Measurements from ENCODE around the gene ANKRD31. TPM values are rescaled to one million over a fixed set of nuclear protein-coding genes. Genes with fewer than 3 reads are reported as not detected.
"Not testable (repeated sequence)": the region's sequence is repeated elsewhere in the genome, so short reads cannot be mapped to it uniquely, and the experiment has no call there.

ANKRD31 gene
- polyA plus RNA-seq, 2 of the 4 experiments (the other 2 are of a cell fraction), result 0.15 to 0.49 TPM

GRCh38 chr5:75225506-75225905 is 11.2 kb downstream of the ANKRD31 start:
- POLR2A ChIA-PET, result no interaction called here
- no peak overlapping the region for H3K4me2 ChIP-seq
- CTCF ChIA-PET, result interaction anchor here (1.4 to 3.7 kb wide), 2 partner anchors 11 to 175 kb away, joined by 4 to 17 read pairs; partner anchors contain the start of gene ANKRD31
- FAIRE-seq (no peak), ATAC-seq (no peak), DNase-seq (ENCODE audit: low read depth in 1 of 2, low spot score in 1 of 2) (no peak)
- TF ChIP-seq REST (IDR thresholded peaks at IDR 0.05) (no peak), CHD4 (IDR thresholded peaks at IDR 0.05; ENCODE audit: borderline replicate concordance) (no peak), HOXB5 (CRISPR knock-in tag; IDR thresholded peaks at IDR 0.05) (no peak)
- H3K4me1 ChIP-seq, result no peaks in the 10 kb centered on the region
- H3K9me3 ChIP-seq, result no peaks in the 10 kb centered on the region
- H3K27ac ChIP-seq, result no peak overlapping the region
- H3K4me3 ChIP-seq, result no peak overlapping the region

GRCh38 chr5:75220787-75221186 is 15.9 kb downstream of the ANKRD31 start:
- H3K9me3 ChIP-seq; POLR2A ChIA-PET; FAIRE-seq; H3K4me1 ChIP-seq; DNase-seq (ENCODE audit: low read depth in 1 of 2, low spot score in 1 of 2); H3K4me2 ChIP-seq; H3K27ac ChIP-seq; H3K4me3 ChIP-seq; ATAC-seq: not testable (repeated sequence)
- WGBS (ENCODE audit: missing lambda C conversion rate), result 31% methylated on average over 2 of the region's 2 CpGs
- CTCF ChIA-PET, result interaction anchor here (1.5 kb wide), 1 partner anchor 16 kb away, joined by 4 read pairs; the partner anchor contains the start of gene ANKRD31

- H3K9me3 ChIP-seq, result no peaks in the 10 kb centered on the region
- TF ChIP-seq HDAC2 (IDR thresholded peaks at IDR 0.05), result no peak
- TF ChIP-seq CHD4 (IDR thresholded peaks at IDR 0.05; ENCODE audit: borderline replicate concordance), result no peak
- FAIRE-seq (no peak), DNase-seq (ENCODE audit: low read depth in 1 of 2, low spot score in 1 of 2) (no peak), ATAC-seq (no peak)
- no peak overlapping the region for H3K4me2 ChIP-seq
- 81% methylated on average over 4 of the region's 4 CpGs for WGBS (ENCODE audit: missing lambda C conversion rate)
- no peaks in the 10 kb centered on the region for H3K4me1 ChIP-seq
- H3K27ac ChIP-seq, result no peak overlapping the region
- ChIA-PET POLR2A (no interaction called here), CTCF (no interaction called here)
- no peak overlapping the region for H3K4me3 ChIP-seq
These were observed 21.8 kb downstream of the ANKRD31 start for GRCh38 chr5:75214928-75215327.

GRCh38 chr5:75214409-75214808 is 22.3 kb downstream of the ANKRD31 start:
- CTCF ChIA-PET, result interaction anchor here (1.1 to 1.2 kb wide), 2 partner anchors 9 to 17 kb away, joined by 3 read pairs; no protein-coding TSS in a partner anchor
- TF ChIP-seq ZSCAN20 (CRISPR knock-in tag; IDR thresholded peaks at IDR 0.05), result no peak
- TF ChIP-seq ELK1 (IDR thresholded peaks at IDR 0.05; ENCODE audit: low read depth, low read length), result no peak
- no peak for TF ChIP-seq CHD2 (IDR thresholded peaks at IDR 0.05; ENCODE audit: low read length, partially characterized antibody)
- no peak for TF ChIP-seq HOXA7 (CRISPR knock-in tag; IDR thresholded peaks at IDR 0.05)
- TF ChIP-seq CEBPB (IDR thresholded peaks at IDR 0.05), result no peak
- no peak for TF ChIP-seq RAD21 (conservative IDR thresholded peaks at IDR 0.05 in 1 of 2, IDR thresholded peaks at IDR 0.05 in 1 of 2)
- TF ChIP-seq TFCP2L1 (CRISPR knock-in tag; IDR thresholded peaks at IDR 0.05), result no peak
- TF ChIP-seq ZFP36 (IDR thresholded peaks at IDR 0.05; ENCODE audit: borderline replicate concordance, partially characterized antibody), result no peak
- no peak for TF ChIP-seq POLR2A (IDR thresholded peaks at IDR 0.05; ENCODE audit: low read length)
- TF ChIP-seq CTCF (IDR thresholded peaks at IDR 0.05), result no peak
- TF ChIP-seq E2F6 (IDR thresholded peaks at IDR 0.05; ENCODE audit: borderline replicate concordance, low read depth), result no peak
- no peak for TF ChIP-seq TP53 (CRISPR knock-in tag; IDR thresholded peaks at IDR 0.05)
- no peak for TF ChIP-seq CBX8 (IDR thresholded peaks at IDR 0.05)
- TF ChIP-seq JUN (IDR thresholded peaks at IDR 0.05), result no peak
- TF ChIP-seq KDM1A (IDR thresholded peaks at IDR 0.05; ENCODE audit: low read depth), result no peak
- no peak for TF ChIP-seq HOXB5 (CRISPR knock-in tag; IDR thresholded peaks at IDR 0.05)
- TF ChIP-seq HEYL (CRISPR knock-in tag; IDR thresholded peaks at IDR 0.05), result no peak
- TF ChIP-seq CBX2 (IDR thresholded peaks at IDR 0.05; ENCODE audit: borderline replicate concordance, low read depth), result no peak
- Histone ChIP-seq H3K9me3 (no peaks in the 10 kb centered on the region), H3K4me3 (no peak overlapping the region), H3K4me1 (no peaks in the 10 kb centered on the region), H3K27ac (no peak overlapping the region), H3K4me2 (no peak overlapping the region)
- no peak for FAIRE-seq
- POLR2A ChIA-PET, result no interaction called here
- 55% methylated on average over 2 of the region's 2 CpGs for WGBS (ENCODE audit: missing lambda C conversion rate)
- ATAC-seq, result no peak
- no peak for DNase-seq (ENCODE audit: low read depth in 1 of 2, low spot score in 1 of 2)
